CD4-positive, alpha-beta memory T cell (primary cell): ENCODE measurements around the gene SH3GL3. TPM values are rescaled to one million over a fixed set of nuclear protein-coding genes. Genes with fewer than 3 reads are reported as not detected.
A peak's percentile ranks its signal among the peaks of the same experiment; 100 is the strongest.

Experiments used
- CTCF ChIA-PET: fragments of 350-600 bp; sonication (Branson Sonifier 250); formaldehyde crosslinking; loops from one replicate; lab custom pipeline; 2021; ENCODE audit warnings: inconsistent platforms; ENCODE audit not compliant: partially characterized antibody; lab: Charles Lee
- POLR2A ChIA-PET: fragments of 350-600 bp; sonication (Branson Sonifier 250); formaldehyde crosslinking; loops from one replicate; lab custom pipeline; 2021; ENCODE audit not compliant: partially characterized antibody; lab: Charles Lee
- DNase-seq, 5 donors: peaks; one replicate each; pipeline versions ENCODE4 v3.0.0 to v3.0.0-alpha.2; 2020 to 2022; ENCODE audit warnings: mixed read lengths in 1 of 5
- H3K27ac ChIP-seq: one replicate; pipeline ENCODE4 v1.7.0; 2013; ENCODE audit warnings: low read depth, low read length
- H3K27me3 ChIP-seq: 2 replicates; pipeline ENCODE4 v1.7.0; 2013; ENCODE audit warnings: mild to moderate bottlenecking, low read length, moderate library complexity; ENCODE audit not compliant: insufficient read depth
- H3K36me3 ChIP-seq: 2 replicates; pipeline ENCODE4 v1.7.0; 2013; ENCODE audit warnings: mild to moderate bottlenecking, low read length, moderate library complexity; ENCODE audit not compliant: insufficient read depth
- H3K4me1 ChIP-seq: 2 replicates; pipeline ENCODE4 v1.7.0; 2013; ENCODE audit warnings: mild to moderate bottlenecking, low read length, moderate library complexity; ENCODE audit not compliant: insufficient read depth
- H3K4me3 ChIP-seq, 2 donors: one replicate each; pipeline ENCODE4 v1.7.0; 2013; ENCODE audit warnings: low read length in 2 of 2, mild to moderate bottlenecking in 1 of 2
- H3K9me3 ChIP-seq, 2 donors: one replicate each; pipeline ENCODE4 v1.7.0; 2013; ENCODE audit warnings: low read length in 2 of 2, control low read depth in 1 of 2; ENCODE audit not compliant: control insufficient read depth in 1 of 2
- H3K27ac Mint-ChIP-seq, 7 donors: one replicate each; pipeline ENCODE4 v1.8.0; 2020 to 2021; ENCODE audit warnings: mixed read lengths in 7 of 7, mild to moderate bottlenecking in 6 of 7, inconsistent platforms in 3 of 7, moderate library complexity in 3 of 7
- H3K27me3 Mint-ChIP-seq, 2 donors: one replicate each; pipeline ENCODE4 v1.8.0; 2020 to 2021; ENCODE audit warnings: mixed read lengths in 2 of 2
- H3K36me3 Mint-ChIP-seq, 2 donors: one replicate each; pipeline ENCODE4 v1.8.0; 2020 to 2021; ENCODE audit warnings: mixed read lengths in 2 of 2, inconsistent platforms in 1 of 2, mild to moderate bottlenecking in 1 of 2
- H3K4me1 Mint-ChIP-seq, 4 donors: one replicate each; pipeline ENCODE4 v1.8.0; 2020 to 2021; ENCODE audit warnings: mixed read lengths in 4 of 4, mild to moderate bottlenecking in 1 of 4
- H3K4me3 Mint-ChIP-seq, 8 donors: one replicate each; pipeline ENCODE4 v1.8.0; 2020 to 2021; ENCODE audit warnings: mixed read lengths in 8 of 8, mild to moderate bottlenecking in 7 of 8, moderate library complexity in 6 of 8, inconsistent platforms in 3 of 8
- H3K9me3 Mint-ChIP-seq, 8 donors: one replicate each; pipeline ENCODE4 v1.8.0; 2020 to 2021; ENCODE audit warnings: mixed read lengths in 8 of 8, mild to moderate bottlenecking in 5 of 8, inconsistent platforms in 3 of 8, moderate library complexity in 1 of 8
- intact Hi-C: fragments of 100-400 bp; cut with micrococcal nuclease; formaldehyde crosslinking; loops from one replicate; pipeline ENCODE4 v1.15.1; 2023
- polyA plus RNA-seq, 2 donors: library from polyadenylated mRNA; unstranded; fragments of 300-500 nt; fragmentation: Illumina TruSeq; gene quantifications; one replicate each; pipeline ENCODE4 v1.2.3, GENCODE V29; 2021
- total RNA-seq, 2 experiments: library from RNA; stranded (reverse); gene quantifications; one replicate each; pipeline ENCODE4 v1.2.3, GENCODE V29; 2021

The SH3GL3 gene
- total RNA-seq (not detected), polyA plus RNA-seq (under 1 TPM in 1 of 2 donors, not detected in 1; 0.34 TPM)

GRCh38 chr15:83446904-83447709, at the start of gene SH3GL3:
Gene SH3GL3, plus strand, starts transcription at chr15:83447341. Its CDS starts 193 bp downstream, at chr15:83447534.
- no peaks in the 10 kb centered on the region for H3K36me3 Mint-ChIP-seq
- H3K27me3 Mint-ChIP-seq, result peaks cover 3 to 23% of the 10 kb centered on the region in 2 donors
- Histone ChIP-seq H3K4me1 (no peaks in the 10 kb centered on the region), H3K36me3 (no peaks in the 10 kb centered on the region), H3K4me3 (no peak within 1 kb of the TSS), H3K27ac (no peak within 1 kb of the TSS), H3K27me3 (peaks cover 3% of the 10 kb centered on the region), H3K9me3 (no peaks in the 10 kb centered on the region)
- H3K9me3 Mint-ChIP-seq, result peaks cover 0 to 4% (median 0%) of the 10 kb centered on the region in 8 donors
- ChIA-PET CTCF (interaction anchor here (1.0 kb wide), 1 partner anchor 8 kb away, joined by 4 read pairs; no protein-coding TSS in a partner anchor), POLR2A (no interaction called here)
- peaks cover 3 to 15% (median 7%) of the 10 kb centered on the region in 4 donors for H3K4me1 Mint-ChIP-seq
- peak within 1 kb of the TSS; percentile 58 to 82 (median 75) for H3K4me3 Mint-ChIP-seq
- H3K27ac Mint-ChIP-seq, result peak within 1 kb of the TSS in 1 of 7 donors; percentile 10
- intact Hi-C loops, result no loop called here
- DNase-seq, result peak in 4 of 5 donors; percentile 3 to 37 (median 14)

- H3K4me3 Mint-ChIP-seq, result no peak overlapping the region
- no peak overlapping the region for H3K4me3 ChIP-seq
- no peaks in the 10 kb centered on the region for H3K4me1 ChIP-seq
- DNase-seq, result no peak
- H3K27me3 Mint-ChIP-seq, result peaks cover 2 to 7% of the 10 kb centered on the region in 2 donors
- no peaks in the 10 kb centered on the region for H3K36me3 Mint-ChIP-seq
- H3K27ac Mint-ChIP-seq, result no peak overlapping the region
- H3K27me3 ChIP-seq, result no peaks in the 10 kb centered on the region
- H3K9me3 ChIP-seq, result no peaks in the 10 kb centered on the region
- ChIA-PET POLR2A (no interaction called here), CTCF (no interaction called here)
- H3K36me3 ChIP-seq, result no peaks in the 10 kb centered on the region
- intact Hi-C loops, result no loop called here
- H3K27ac ChIP-seq, result no peak overlapping the region
- no peaks in the 10 kb centered on the region for H3K9me3 Mint-ChIP-seq
- no peaks in the 10 kb centered on the region for H3K4me1 Mint-ChIP-seq
These were observed 48.5 kb upstream of the SH3GL3 start for GRCh38 chr15:83398626-83399025.

- DNase-seq, result no peak
- POLR2A ChIA-PET, result no interaction called here
- CTCF ChIA-PET, result no interaction called here
- H3K4me1 Mint-ChIP-seq, result no peaks in the 10 kb centered on the region
- Histone ChIP-seq H3K4me3 (no peak overlapping the region), H3K36me3 (no peaks in the 10 kb centered on the region), H3K27me3 (no peaks in the 10 kb centered on the region), H3K27ac (no peak overlapping the region), H3K4me1 (no peaks in the 10 kb centered on the region), H3K9me3 (no peaks in the 10 kb centered on the region)
- H3K27ac Mint-ChIP-seq, result no peak overlapping the region
- no peak overlapping the region for H3K4me3 Mint-ChIP-seq
- no peaks in the 10 kb centered on the region for H3K9me3 Mint-ChIP-seq
- H3K27me3 Mint-ChIP-seq, result peaks cover 0 to 2% of the 10 kb centered on the region in 2 donors
- intact Hi-C loops, result no loop called here
- H3K36me3 Mint-ChIP-seq, result no peaks in the 10 kb centered on the region
These were observed 43.0 kb upstream of the SH3GL3 start for GRCh38 chr15:83404121-83404520.

GRCh38 chr15:83410532-83410931, 36.6 kb upstream of the SH3GL3 start:
- no peaks in the 10 kb centered on the region for H3K27me3 Mint-ChIP-seq
- intact Hi-C loops, result no loop called here

GRCh38 chr15:83413054-83413719, 34.0 kb upstream of the SH3GL3 start:
- H3K9me3 Mint-ChIP-seq, result peaks cover 0 to 5% (median 0%) of the 10 kb centered on the region in 8 donors
- intact Hi-C loops, result no loop called here

More at GRCh38 chr15:83410532-83410931, 36.6 kb upstream of the SH3GL3 start:
- Mint-ChIP-seq H3K4me3 (no peak overlapping the region), H3K4me1 (no peaks in the 10 kb centered on the region), H3K36me3 (no peaks in the 10 kb centered on the region), H3K9me3 (peaks cover 0 to 5% (median 0%) of the 10 kb centered on the region in 8 donors), H3K27ac (no peak overlapping the region)
- H3K4me3 ChIP-seq, result no peak overlapping the region
- ChIA-PET POLR2A (no interaction called here), CTCF (no interaction called here)
- H3K27ac ChIP-seq, result no peak overlapping the region
- no peaks in the 10 kb centered on the region for H3K27me3 ChIP-seq
- no peaks in the 10 kb centered on the region for H3K36me3 ChIP-seq
- H3K4me1 ChIP-seq, result no peaks in the 10 kb centered on the region
- H3K9me3 ChIP-seq, result no peaks in the 10 kb centered on the region
- DNase-seq, result no peak

GRCh38 chr15:83422081-83422480, 25.1 kb upstream of the SH3GL3 start:
- no peak for DNase-seq
- intact Hi-C loops, result no loop called here
- CTCF ChIA-PET, result interaction anchor here (1.2 kb wide), 1 partner anchor 11 kb away, joined by 3 read pairs; no protein-coding TSS in a partner anchor
- Histone ChIP-seq H3K4me3 (no peak overlapping the region), H3K9me3 (no peaks in the 10 kb centered on the region), H3K36me3 (no peaks in the 10 kb centered on the region), H3K27me3 (no peaks in the 10 kb centered on the region), H3K27ac (no peak overlapping the region), H3K4me1 (no peaks in the 10 kb centered on the region)
- Mint-ChIP-seq H3K27me3 (peaks cover 6 to 9% of the 10 kb centered on the region in 2 donors), H3K4me1 (no peaks in the 10 kb centered on the region), H3K9me3 (peaks cover 0 to 3% (median 1%) of the 10 kb centered on the region in 8 donors), H3K27ac (no peak overlapping the region), H3K36me3 (no peaks in the 10 kb centered on the region), H3K4me3 (no peak overlapping the region)
- POLR2A ChIA-PET, result no interaction called here

More at GRCh38 chr15:83413054-83413719, 34.0 kb upstream of the SH3GL3 start:
- Histone ChIP-seq H3K4me1 (no peaks in the 10 kb centered on the region), H3K36me3 (no peaks in the 10 kb centered on the region), H3K27ac (no peak overlapping the region), H3K9me3 (no peaks in the 10 kb centered on the region), H3K4me3 (no peak overlapping the region), H3K27me3 (no peaks in the 10 kb centered on the region)
- Mint-ChIP-seq H3K4me3 (no peak overlapping the region), H3K27ac (no peak overlapping the region), H3K27me3 (no peaks in the 10 kb centered on the region), H3K36me3 (no peaks in the 10 kb centered on the region), H3K4me1 (no peaks in the 10 kb centered on the region)
- no peak for DNase-seq
- ChIA-PET CTCF (no interaction called here), POLR2A (no interaction called here)

- H3K4me1 ChIP-seq, result no peaks in the 10 kb centered on the region
- H3K9me3 ChIP-seq, result no peaks in the 10 kb centered on the region
- Mint-ChIP-seq H3K4me3 (no peak overlapping the region), H3K36me3 (no peaks in the 10 kb centered on the region), H3K27ac (no peak overlapping the region), H3K27me3 (peaks cover 6 to 9% of the 10 kb centered on the region in 2 donors), H3K9me3 (peaks cover 0 to 3% (median 1%) of the 10 kb centered on the region in 8 donors), H3K4me1 (no peaks in the 10 kb centered on the region)
- intact Hi-C loops, result no loop called here
- no peak for DNase-seq
- no peak overlapping the region for H3K4me3 ChIP-seq
- CTCF ChIA-PET, result interaction anchor here (1.2 kb wide), 1 partner anchor 11 kb away, joined by 3 read pairs; no protein-coding TSS in a partner anchor
- no peak overlapping the region for H3K27ac ChIP-seq
- POLR2A ChIA-PET, result no interaction called here
- H3K36me3 ChIP-seq, result no peaks in the 10 kb centered on the region
- no peaks in the 10 kb centered on the region for H3K27me3 ChIP-seq
These were observed 24.6 kb upstream of the SH3GL3 start for GRCh38 chr15:83422541-83422940.
